Renal cortex interstitium (tissue), 11 donors: ENCODE measurements around the gene ZNF568. TPM values are rescaled to one million over a fixed set of nuclear protein-coding genes. Genes with fewer than 3 reads are reported as not detected.

Experiments used
- DNase-seq, 11 donors: peaks; one replicate each; pipeline ENCODE4 v3.0.0-alpha.2; 2013; ENCODE audit warnings: low read depth in 9 of 11, low spot score in 4 of 11; ENCODE audit errors: extremely low read depth in 1 of 11
- polyA plus RNA-seq, 3 donors: library from polyadenylated mRNA; unstranded; fragments of 120-200 nt; gene quantifications; one replicate each; pipeline ENCODE4 v1.2.1, GENCODE V29; 2013; ENCODE audit not compliant: insufficient read length in 3 of 3

ZNF568 gene
- polyA plus RNA-seq, 3 donors: 23.8 to 26.1 (median 23.8) TPM

GRCh38 chr19:36973844-36974195, 57.7 kb downstream of the ZNF568 start:
- DNase-seq: peak in 1 of 11 donors; percentile 1

- DNase-seq: no peak
Observed at GRCh38 chr19:36986131-36986530, 70.0 kb downstream of the ZNF568 start.

GRCh38 chr19:36986601-36987000, 70.5 kb downstream of the ZNF568 start:
- DNase-seq: no peak

GRCh38 chr19:36987091-36987490, 71.0 kb downstream of the ZNF568 start:
- DNase-seq: no peak

DNA sequence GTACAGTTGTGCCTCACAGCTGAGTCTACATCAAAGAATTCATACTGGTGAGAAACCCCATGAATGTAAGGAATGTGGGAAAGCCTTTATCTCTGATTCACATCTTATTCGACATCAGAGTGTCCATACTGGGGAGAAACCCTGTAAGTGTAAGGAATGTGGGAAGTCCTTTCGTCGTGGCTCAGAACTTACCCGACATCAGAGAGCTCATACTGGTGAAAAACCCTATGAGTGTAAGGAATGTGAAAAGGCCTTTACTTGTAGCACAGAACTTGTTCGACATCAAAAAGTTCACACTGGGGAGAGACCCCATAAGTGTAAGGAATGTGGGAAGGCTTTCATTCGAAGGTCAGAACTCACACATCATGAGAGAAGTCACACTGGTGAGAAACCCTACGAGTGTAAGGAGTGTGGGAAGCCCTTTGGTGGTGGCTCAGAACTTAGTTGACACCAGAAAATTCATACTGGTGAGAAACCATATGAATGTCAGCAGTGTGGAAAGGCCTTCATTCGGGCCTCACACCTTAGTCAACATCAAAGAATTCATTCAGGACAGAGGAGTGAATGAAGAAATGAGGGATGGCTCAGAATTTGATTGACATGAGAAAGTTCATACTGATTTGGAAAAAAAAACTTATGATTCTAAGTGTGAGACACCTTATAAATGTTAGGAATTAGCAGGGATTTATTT, 81.2 kb downstream of the ZNF568 start:
- DNase-seq: no peak

GRCh38 chr19:36997843-36998235, 81.7 kb downstream of the ZNF568 start:
- no peak for DNase-seq

- DNase-seq: no peak
Observed at GRCh38 chr19:36999313-36999712, 83.2 kb downstream of the ZNF568 start.

DNA sequence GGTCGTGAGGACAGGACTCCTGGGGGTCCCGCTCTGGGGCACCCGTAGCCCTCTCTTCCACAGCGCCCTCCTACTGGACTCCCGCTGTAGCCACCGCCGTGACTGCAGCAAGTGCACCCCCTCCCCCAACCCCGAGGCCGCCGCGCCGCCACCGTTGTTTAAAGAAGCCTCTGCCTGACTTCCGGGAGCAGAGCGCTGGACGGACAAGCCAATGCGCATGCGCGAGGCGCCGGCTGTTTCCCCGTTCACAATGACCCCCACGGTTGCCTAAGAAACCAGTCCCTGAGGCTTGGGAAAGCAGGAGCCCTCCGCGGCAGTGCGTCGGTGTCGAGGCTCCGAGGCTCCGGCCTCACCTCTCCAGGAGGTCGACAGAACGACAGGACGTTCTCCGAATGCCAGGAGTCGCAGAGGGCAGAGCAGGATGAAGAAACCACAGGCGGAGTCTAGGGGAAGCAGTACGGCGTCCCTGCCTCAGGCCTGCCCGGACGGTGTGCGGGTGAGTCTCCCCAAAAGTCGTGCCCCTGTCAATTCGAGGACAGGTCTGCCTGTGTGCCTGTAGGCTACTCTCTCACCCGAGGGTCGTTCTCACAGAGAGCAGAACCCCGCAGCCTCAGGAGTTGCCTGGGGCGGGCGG, 91.6 kb downstream of the ZNF568 start:
- peak; percentile 36 to 76 (median 66) for DNase-seq

GRCh38 chr19:37009871-37010270, 93.7 kb downstream of the ZNF568 start:
- DNase-seq: no peak

GRCh38 chr19:37012093-37012745, 96.1 kb downstream of the ZNF568 start:
- no peak for DNase-seq

DNA sequence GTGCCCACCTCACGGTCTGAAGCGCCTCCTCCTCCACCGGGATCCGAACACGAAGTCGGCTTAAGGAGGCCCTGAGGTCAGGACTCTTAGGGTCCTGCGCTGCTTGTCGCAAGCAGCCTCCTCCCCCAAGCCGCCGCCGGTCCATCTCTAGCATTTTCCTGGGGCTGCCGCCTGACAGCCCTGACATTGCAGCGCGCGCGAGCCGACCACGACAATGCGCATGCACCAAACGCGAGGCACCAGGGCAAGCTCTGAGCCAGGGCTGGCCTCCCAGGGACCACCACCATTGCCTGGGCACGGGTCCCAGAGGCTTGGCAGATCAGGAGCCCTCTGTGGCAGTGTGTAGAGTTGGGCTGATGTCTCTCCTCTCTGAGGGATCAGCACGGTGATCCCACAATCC, 98.3 kb downstream of the ZNF568 start:
- DNase-seq: no peak

DNA sequence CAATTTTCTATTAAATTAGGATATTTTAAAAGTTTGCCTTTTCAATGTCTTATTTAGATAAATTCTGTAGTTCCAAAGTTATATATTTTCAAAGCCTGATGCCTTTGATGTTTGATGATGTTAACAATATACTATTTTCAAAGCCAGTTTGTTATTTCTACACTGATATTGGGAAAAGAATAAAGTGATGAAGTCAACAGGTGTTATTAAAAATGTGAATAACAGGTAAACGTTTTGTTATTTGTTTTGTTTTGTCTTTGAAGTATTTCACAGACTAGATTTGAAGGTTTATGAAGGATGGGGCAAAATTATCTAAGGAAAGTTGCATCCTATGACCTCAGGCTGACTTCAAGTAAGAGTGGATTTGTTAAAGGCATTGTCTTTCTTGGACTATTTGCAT, 129.0 kb downstream of the ZNF568 start:
- DNase-seq: no peak

Other genes with a start within 250 kb of the ZNF568 start
- gene ZNF461, start 249.5 kb upstream of the ZNF568 start, polyA plus RNA-seq: 10 to 100 TPM; 11.2 to 13.5 (median 13.5) TPM
- gene ZNF567, start 228.7 kb upstream of the ZNF568 start, polyA plus RNA-seq: 10 to 100 TPM; 11.6 to 15.9 (median 15.9) TPM
- gene ZNF850, start 143.5 kb upstream of the ZNF568 start, polyA plus RNA-seq: 1 to 10 TPM; 3.1 to 3.9 (median 3.3) TPM
- gene ZNF790, start 77.9 kb upstream of the ZNF568 start, polyA plus RNA-seq: 10 to 100 TPM; 11.1 to 14.1 (median 12.3) TPM
- gene ZNF345, start 65.5 kb upstream of the ZNF568 start, polyA plus RNA-seq: 10 to 100 TPM; 13.7 to 21.4 (median 15.7) TPM
- gene ZNF829, start within 50 bp of the ZNF568 start, polyA plus RNA-seq: 1 to 10 TPM; 6.8 to 8.4 (median 7.1) TPM
- 10 to 100 TPM; 23.4 to 25.4 (median 24.8) TPM for gene ZNF420, start 162.1 kb downstream of the ZNF568 start, polyA plus RNA-seq